ENCODE measurements around the gene HHIP. TPM values are rescaled to one million over a fixed set of nuclear protein-coding genes. Genes with fewer than 3 reads are reported as not detected.

HHIP gene
- total and polyA plus RNA-seq, 2 of the 13 experiments (the other 11 are each of a cell fraction or from before 2014, with no cell fraction given): not detected

DNA sequence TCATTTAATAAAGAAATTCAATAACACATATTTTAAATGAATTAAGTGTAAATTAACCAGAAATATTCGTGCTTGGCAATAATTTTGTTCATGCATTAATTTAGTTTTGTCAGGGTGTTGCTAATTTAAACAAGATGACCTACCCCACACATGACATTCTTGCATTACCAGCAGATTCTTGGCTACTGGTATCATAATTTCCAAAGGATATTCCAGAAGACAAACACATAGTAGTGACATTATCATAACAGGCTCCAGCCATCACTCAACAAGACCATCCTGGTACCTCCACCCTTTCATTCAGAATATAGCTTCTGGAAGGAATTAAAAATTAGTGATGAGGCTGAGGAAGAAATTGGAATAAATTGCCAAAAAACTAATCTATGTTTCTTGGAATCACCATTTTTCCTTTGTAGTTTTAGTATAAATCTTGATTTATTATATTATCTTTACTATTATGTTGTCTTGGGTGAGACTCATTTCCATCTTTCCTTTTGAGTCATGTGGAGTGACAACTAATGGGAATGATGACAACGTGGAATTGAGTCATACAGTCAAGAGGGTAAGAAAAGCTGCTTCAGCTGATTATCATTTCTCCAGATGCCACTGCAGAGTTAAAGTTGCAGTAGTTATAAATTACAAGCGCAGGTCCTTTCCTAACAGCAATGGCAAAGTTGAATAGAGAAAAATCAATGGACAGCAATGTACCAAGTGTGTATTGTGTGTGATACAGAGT lies 30.9 kb upstream of the HHIP start:
- no peak for DNase-seq (ENCODE audit: low spot score)
- in situ Hi-C loops (cut with HindIII; ENCODE audit: extremely low pct_ligation_motif_present, low pct_unique_long_range_greater_than_20kb) (no loop called here), intact Hi-C loops (cut with micrococcal nuclease; ENCODE audit: unreplicated experiment) (no loop called here)
- no peak for FAIRE-seq
- Histone ChIP-seq H3K36me3 (replicated peaks in 1 of 2; ENCODE audit: control insufficient read depth in 1 of 2, insufficient read depth in 2 of 2, low read length in 2 of 2) (no peaks in the 10 kb centered on the region), H3K4me1 (ENCODE audit: insufficient read depth, low read length) (no peaks in the 10 kb centered on the region), H3K9me3 (ENCODE audit: low read length) (no peaks in the 10 kb centered on the region), H3K4me2 (ENCODE audit: low read depth, low read length) (no peak overlapping the region), H3K9ac (ENCODE audit: insufficient read depth, low read depth, low read length) (no peak overlapping the region), H3K27me3 (ENCODE audit: control insufficient read depth in 1 of 2, insufficient read depth in 2 of 2, low read length in 2 of 2) (no peaks in the 10 kb centered on the region), H3K79me2 (ENCODE audit: insufficient read depth, low read length) (no peaks in the 10 kb centered on the region), H2AFZ (ENCODE audit: low read length) (no peak overlapping the region), H3K27ac (ENCODE audit: extremely low read length, insufficient read depth, low read length) (no peak overlapping the region), H3K4me3 (replicated peaks in 1 of 3; ENCODE audit: insufficient read depth in 1 of 3, low read depth in 2 of 3, low read length in 3 of 3) (no peak overlapping the region), H4K20me1 (ENCODE audit: insufficient read depth, low read length) (no peaks in the 10 kb centered on the region)
- 12% methylated on average over 3 of the region's 3 CpGs for WGBS (ENCODE audit: low lambda C conversion rate)
- BruUV-seq (replicated peaks): no TSS peak
- ChIA-PET CTCF (ENCODE audit: low intra/inter-chr PET ratio, low total read pairs) (no interaction called here), POLR2A (no interaction called here)
- ATAC-seq: no peak
- no peak for TF ChIP-seq CCDC6 (CRISPR knock-in tag; IDR thresholded peaks at IDR 0.05)
- no peak for TF ChIP-seq IRX3 (CRISPR knock-in tag; IDR thresholded peaks at IDR 0.05; ENCODE audit: borderline replicate concordance, low read depth)
- TF ChIP-seq, protein P1, sequence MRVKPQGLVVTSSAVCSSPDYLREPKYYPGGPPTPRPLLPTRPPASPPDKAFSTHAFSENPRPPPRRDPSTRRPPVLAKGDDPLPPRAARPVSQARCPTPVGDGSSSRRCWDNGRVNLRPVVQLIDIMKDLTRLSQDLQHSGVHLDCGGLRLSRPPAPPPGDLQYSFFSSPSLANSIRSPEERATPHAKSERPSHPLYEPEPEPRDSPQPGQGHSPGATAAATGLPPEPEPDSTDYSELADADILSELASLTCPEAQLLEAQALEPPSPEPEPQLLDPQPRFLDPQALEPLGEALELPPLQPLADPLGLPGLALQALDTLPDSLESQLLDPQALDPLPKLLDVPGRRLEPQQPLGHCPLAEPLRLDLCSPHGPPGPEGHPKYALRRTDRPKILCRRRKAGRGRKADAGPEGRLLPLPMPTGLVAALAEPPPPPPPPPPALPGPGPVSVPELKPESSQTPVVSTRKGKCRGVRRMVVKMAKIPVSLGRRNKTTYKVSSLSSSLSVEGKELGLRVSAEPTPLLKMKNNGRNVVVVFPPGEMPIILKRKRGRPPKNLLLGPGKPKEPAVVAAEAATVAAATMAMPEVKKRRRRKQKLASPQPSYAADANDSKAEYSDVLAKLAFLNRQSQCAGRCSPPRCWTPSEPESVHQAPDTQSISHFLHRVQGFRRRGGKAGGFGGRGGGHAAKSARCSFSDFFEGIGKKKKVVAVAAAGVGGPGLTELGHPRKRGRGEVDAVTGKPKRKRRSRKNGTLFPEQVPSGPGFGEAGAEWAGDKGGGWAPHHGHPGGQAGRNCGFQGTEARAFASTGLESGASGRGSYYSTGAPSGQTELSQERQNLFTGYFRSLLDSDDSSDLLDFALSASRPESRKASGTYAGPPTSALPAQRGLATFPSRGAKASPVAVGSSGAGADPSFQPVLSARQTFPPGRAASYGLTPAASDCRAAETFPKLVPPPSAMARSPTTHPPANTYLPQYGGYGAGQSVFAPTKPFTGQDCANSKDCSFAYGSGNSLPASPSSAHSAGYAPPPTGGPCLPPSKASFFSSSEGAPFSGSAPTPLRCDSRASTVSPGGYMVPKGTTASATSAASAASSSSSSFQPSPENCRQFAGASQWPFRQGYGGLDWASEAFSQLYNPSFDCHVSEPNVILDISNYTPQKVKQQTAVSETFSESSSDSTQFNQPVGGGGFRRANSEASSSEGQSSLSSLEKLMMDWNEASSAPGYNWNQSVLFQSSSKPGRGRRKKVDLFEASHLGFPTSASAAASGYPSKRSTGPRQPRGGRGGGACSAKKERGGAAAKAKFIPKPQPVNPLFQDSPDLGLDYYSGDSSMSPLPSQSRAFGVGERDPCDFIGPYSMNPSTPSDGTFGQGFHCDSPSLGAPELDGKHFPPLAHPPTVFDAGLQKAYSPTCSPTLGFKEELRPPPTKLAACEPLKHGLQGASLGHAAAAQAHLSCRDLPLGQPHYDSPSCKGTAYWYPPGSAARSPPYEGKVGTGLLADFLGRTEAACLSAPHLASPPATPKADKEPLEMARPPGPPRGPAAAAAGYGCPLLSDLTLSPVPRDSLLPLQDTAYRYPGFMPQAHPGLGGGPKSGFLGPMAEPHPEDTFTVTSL (CRISPR knock-in tag; IDR thresholded peaks at IDR 0.05; ENCODE audit: borderline replicate concordance): no peak
- TF ChIP-seq, protein P2, sequence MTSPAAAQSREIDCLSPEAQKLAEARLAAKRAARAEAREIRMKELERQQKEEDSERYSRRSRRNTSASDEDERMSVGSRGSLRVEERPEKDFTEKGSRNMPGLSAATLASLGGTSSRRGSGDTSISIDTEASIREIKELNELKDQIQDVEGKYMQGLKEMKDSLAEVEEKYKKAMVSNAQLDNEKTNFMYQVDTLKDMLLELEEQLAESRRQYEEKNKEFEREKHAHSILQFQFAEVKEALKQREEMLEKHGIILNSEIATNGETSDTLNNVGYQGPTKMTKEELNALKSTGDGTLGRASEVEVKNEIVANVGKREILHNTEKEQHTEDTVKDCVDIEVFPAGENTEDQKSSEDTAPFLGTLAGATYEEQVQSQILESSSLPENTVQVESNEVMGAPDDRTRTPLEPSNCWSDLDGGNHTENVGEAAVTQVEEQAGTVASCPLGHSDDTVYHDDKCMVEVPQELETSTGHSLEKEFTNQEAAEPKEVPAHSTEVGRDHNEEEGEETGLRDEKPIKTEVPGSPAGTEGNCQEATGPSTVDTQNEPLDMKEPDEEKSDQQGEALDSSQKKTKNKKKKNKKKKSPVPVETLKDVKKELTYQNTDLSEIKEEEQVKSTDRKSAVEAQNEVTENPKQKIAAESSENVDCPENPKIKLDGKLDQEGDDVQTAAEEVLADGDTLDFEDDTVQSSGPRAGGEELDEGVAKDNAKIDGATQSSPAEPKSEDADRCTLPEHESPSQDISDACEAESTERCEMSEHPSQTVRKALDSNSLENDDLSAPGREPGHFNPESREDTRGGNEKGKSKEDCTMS (CRISPR knock-in tag; conservative IDR thresholded peaks at IDR 0.05): no peak
- TF ChIP-seq ZNF670 (CRISPR knock-in tag; IDR thresholded peaks at IDR 0.05; ENCODE audit: borderline replicate concordance): no peak
- no peak for TF ChIP-seq MBD4 (IDR thresholded peaks at IDR 0.05; ENCODE audit: borderline replicate concordance, low read length)
- no peak for TF ChIP-seq ZNF431 (CRISPR knock-in tag; IDR thresholded peaks at IDR 0.05; ENCODE audit: borderline replicate concordance, low read depth)
- TF ChIP-seq MBNL3 (CRISPR knock-in tag; conservative IDR thresholded peaks at IDR 0.05): no peak
- no peak for TF ChIP-seq MXD4 (CRISPR knock-in tag; IDR thresholded peaks at IDR 0.05)
- TF ChIP-seq ZNF816 (CRISPR knock-in tag; IDR thresholded peaks at IDR 0.05; ENCODE audit: borderline replicate concordance): no peak
- TF ChIP-seq, protein P3, sequence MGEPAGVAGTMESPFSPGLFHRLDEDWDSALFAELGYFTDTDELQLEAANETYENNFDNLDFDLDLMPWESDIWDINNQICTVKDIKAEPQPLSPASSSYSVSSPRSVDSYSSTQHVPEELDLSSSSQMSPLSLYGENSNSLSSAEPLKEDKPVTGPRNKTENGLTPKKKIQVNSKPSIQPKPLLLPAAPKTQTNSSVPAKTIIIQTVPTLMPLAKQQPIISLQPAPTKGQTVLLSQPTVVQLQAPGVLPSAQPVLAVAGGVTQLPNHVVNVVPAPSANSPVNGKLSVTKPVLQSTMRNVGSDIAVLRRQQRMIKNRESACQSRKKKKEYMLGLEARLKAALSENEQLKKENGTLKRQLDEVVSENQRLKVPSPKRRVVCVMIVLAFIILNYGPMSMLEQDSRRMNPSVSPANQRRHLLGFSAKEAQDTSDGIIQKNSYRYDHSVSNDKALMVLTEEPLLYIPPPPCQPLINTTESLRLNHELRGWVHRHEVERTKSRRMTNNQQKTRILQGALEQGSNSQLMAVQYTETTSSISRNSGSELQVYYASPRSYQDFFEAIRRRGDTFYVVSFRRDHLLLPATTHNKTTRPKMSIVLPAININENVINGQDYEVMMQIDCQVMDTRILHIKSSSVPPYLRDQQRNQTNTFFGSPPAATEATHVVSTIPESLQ (CRISPR knock-in tag; conservative IDR thresholded peaks at IDR 0.05): no peak
- no peak for TF ChIP-seq EP300 (IDR thresholded peaks at IDR 0.05; ENCODE audit: low read depth in 2 of 2, low read length in 2 of 2)
- no peak for TF ChIP-seq EP300 (CRISPR knock-in tag; IDR thresholded peaks at IDR 0.05; ENCODE audit: borderline replicate concordance)
- no peak for TF ChIP-seq ATAD3A (CRISPR knock-in tag; IDR thresholded peaks at IDR 0.05)

Data from HepG2 (cell line).